GM12878 (cell line): ENCODE results near the gene GPR17.

Experiments used
- NR2C2 ChIP-seq: IDR thresholded peaks from 2 replicates; pipeline ENCODE4 v1.6.1; 2011; ENCODE audit warnings: borderline replicate concordance, low read depth; ENCODE audit not compliant: control insufficient read depth, insufficient read length
- RCOR1 ChIP-seq: conservative IDR thresholded peaks from 2 replicates; pipeline ENCODE4 v1.6.1; 2012; ENCODE audit warnings: low read depth, low read length, improper control_type of control experiment
- SIN3A ChIP-seq: IDR thresholded peaks from 2 replicates; pipeline ENCODE4 v1.6.1; 2012; ENCODE audit warnings: low read depth, low read length, improper control_type of control experiment
- SMAD5 ChIP-seq: IDR thresholded peaks from 2 replicates; pipeline ENCODE4 v1.6.1; 2016; ENCODE audit warnings: antibody characterized with exemption, low read depth
- TF ChIP-seq, protein P1 (sequence below): fragments of 450-650 bp; formaldehyde crosslinking; IDR thresholded peaks from 2 replicates; pipeline ENCODE4 v1.4.0; 2020; ENCODE audit warnings: mild to moderate bottlenecking, moderate library complexity
- TF ChIP-seq, protein P2 (sequence below), 3 experiments: IDR thresholded peaks in 2 of 3; conservative IDR thresholded peaks in 1 of 3; 2 replicates each; pipeline ENCODE4 v1.5.1; 2011; ENCODE audit warnings: low read depth in 3 of 3, low read length in 3 of 3, mild to moderate bottlenecking in 3 of 3, control low read depth in 2 of 3, moderate library complexity in 2 of 3, inconsistent platforms in 1 of 3, mixed read lengths in 1 of 3; ENCODE audit not compliant: control insufficient read depth in 2 of 3, insufficient read depth in 1 of 3; ENCODE audit errors: extremely low read depth in 1 of 3

DNA sequence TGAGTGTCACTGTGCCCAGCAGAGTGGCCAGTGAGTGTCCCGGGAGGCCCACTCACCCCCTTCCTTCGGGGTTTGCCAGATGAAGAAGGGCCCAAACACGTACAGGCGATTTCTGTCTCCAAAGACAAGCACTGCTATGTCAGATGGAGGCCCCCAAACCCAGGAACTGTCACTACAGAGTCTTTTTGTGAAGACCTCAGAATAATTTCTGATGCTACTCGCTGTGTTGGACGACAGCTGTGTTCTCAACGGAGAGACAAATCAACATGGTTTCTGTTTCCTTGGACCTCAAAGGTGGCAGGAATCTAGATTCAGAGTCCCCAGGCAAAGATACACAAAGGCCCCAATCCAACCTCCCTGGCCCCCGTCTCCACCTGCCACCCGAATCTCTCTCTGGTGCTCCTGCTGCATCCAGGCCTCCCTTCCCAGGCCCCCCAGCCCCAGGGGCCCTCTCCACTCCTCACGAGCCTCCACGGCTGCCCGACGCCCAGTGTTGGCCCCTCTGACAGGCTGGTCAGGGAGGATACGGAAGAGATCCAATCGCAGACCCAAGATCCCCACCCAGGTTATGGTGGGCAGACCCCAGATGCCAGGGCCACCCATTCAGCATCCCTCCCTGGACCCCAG lies 2.4 kb upstream of the GPR17 start:
- TF ChIP-seq NR2C2 (no peak), RCOR1 (no peak), SIN3A (no peak), SMAD5 (no peak)
- TF ChIP-seq, protein P1, sequence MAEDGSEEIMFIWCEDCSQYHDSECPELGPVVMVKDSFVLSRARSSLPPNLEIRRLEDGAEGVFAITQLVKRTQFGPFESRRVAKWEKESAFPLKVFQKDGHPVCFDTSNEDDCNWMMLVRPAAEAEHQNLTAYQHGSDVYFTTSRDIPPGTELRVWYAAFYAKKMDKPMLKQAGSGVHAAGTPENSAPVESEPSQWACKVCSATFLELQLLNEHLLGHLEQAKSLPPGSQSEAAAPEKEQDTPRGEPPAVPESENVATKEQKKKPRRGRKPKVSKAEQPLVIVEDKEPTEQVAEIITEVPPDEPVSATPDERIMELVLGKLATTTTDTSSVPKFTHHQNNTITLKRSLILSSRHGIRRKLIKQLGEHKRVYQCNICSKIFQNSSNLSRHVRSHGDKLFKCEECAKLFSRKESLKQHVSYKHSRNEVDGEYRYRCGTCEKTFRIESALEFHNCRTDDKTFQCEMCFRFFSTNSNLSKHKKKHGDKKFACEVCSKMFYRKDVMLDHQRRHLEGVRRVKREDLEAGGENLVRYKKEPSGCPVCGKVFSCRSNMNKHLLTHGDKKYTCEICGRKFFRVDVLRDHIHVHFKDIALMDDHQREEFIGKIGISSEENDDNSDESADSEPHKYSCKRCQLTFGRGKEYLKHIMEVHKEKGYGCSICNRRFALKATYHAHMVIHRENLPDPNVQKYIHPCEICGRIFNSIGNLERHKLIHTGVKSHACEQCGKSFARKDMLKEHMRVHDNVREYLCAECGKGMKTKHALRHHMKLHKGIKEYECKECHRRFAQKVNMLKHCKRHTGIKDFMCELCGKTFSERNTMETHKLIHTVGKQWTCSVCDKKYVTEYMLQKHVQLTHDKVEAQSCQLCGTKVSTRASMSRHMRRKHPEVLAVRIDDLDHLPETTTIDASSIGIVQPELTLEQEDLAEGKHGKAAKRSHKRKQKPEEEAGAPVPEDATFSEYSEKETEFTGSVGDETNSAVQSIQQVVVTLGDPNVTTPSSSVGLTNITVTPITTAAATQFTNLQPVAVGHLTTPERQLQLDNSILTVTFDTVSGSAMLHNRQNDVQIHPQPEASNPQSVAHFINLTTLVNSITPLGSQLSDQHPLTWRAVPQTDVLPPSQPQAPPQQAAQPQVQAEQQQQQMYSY (CRISPR knock-in tag): no peak
- TF ChIP-seq, protein P2, sequence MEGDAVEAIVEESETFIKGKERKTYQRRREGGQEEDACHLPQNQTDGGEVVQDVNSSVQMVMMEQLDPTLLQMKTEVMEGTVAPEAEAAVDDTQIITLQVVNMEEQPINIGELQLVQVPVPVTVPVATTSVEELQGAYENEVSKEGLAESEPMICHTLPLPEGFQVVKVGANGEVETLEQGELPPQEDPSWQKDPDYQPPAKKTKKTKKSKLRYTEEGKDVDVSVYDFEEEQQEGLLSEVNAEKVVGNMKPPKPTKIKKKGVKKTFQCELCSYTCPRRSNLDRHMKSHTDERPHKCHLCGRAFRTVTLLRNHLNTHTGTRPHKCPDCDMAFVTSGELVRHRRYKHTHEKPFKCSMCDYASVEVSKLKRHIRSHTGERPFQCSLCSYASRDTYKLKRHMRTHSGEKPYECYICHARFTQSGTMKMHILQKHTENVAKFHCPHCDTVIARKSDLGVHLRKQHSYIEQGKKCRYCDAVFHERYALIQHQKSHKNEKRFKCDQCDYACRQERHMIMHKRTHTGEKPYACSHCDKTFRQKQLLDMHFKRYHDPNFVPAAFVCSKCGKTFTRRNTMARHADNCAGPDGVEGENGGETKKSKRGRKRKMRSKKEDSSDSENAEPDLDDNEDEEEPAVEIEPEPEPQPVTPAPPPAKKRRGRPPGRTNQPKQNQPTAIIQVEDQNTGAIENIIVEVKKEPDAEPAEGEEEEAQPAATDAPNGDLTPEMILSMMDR (IDR thresholded peaks at IDR 0.05 in 2 of 3, conservative IDR thresholded peaks at IDR 0.05 in 1 of 3; ENCODE audit: control insufficient read depth in 2 of 3, extremely low read depth in 1 of 3, insufficient read depth in 1 of 3, low read depth in 3 of 3, low read length in 3 of 3): no peak
